NCI-H2227 treated with DMSO at 0.1 percent for 48 hours (cell line): ENCODE data around the gene TANGO2.

ENCODE experiments used
- DNase-seq: peaks from one replicate; lab custom pipeline; 2025; lab: John Stamatoyannopoulos, UW

TANGO2 gene

GRCh38 chr22:20027966-20028854 is 7.3 kb downstream of the TANGO2 start:
- no peak for DNase-seq

GRCh38 chr22:20028855-20029549 is 8.1 kb downstream of the TANGO2 start:
- no peak for DNase-seq

- DNase-seq, result no peak
These were observed 8.8 kb downstream of the TANGO2 start for GRCh38 chr22:20029550-20030225.

- DNase-seq, result no peak
These were observed 11.0 kb downstream of the TANGO2 start for GRCh38 chr22:20031732-20032406.

- no peak for DNase-seq
These were observed 11.6 kb downstream of the TANGO2 start for GRCh38 chr22:20032407-20032991.

- no peak for DNase-seq
These were observed 12.3 kb downstream of the TANGO2 start for GRCh38 chr22:20033045-20033706.

- DNase-seq, result no peak
These were observed 13.2 kb downstream of the TANGO2 start for GRCh38 chr22:20034143-20034542.

- DNase-seq, result no peak
These were observed 14.6 kb downstream of the TANGO2 start for GRCh38 chr22:20035375-20036083.

- no peak for DNase-seq
These were observed 15.2 kb downstream of the TANGO2 start for GRCh38 chr22:20036084-20036482.

- no peak for DNase-seq
These were observed 15.9 kb downstream of the TANGO2 start for GRCh38 chr22:20036535-20037392.

GRCh38 chr22:20037419-20037818 is 16.5 kb downstream of the TANGO2 start:
- DNase-seq, result no peak

- no peak for DNase-seq
These were observed 17.7 kb downstream of the TANGO2 start for GRCh38 chr22:20038574-20038973.

- no peak for DNase-seq
These were observed 18.9 kb downstream of the TANGO2 start for GRCh38 chr22:20039683-20040325.

GRCh38 chr22:20040327-20041200 is 19.7 kb downstream of the TANGO2 start:
- DNase-seq, result no peak

GRCh38 chr22:20043057-20043996 is 22.4 kb downstream of the TANGO2 start:
- DNase-seq, result no peak

- DNase-seq, result no peak
These were observed 23.1 kb downstream of the TANGO2 start for GRCh38 chr22:20043997-20044342.
